Osteocyte (in vitro differentiated cells): ENCODE measurements around the gene SLC9A4. TPM values are rescaled to one million over a fixed set of nuclear protein-coding genes. Genes with fewer than 3 reads are reported as not detected.

ENCODE experiments used
- DNase-seq: peaks from one replicate; pipeline ENCODE4 v3.0.0; 2021; ENCODE audit warnings: mixed read lengths; ENCODE audit not compliant: unreplicated experiment; ENCODE audit errors: extremely low spot score
- H3K27ac Mint-ChIP-seq: one replicate; pipeline ENCODE4 v1.8.0; 2021; ENCODE audit warnings: mild to moderate bottlenecking, mixed read lengths; ENCODE audit not compliant: unreplicated experiment
- H3K27me3 Mint-ChIP-seq: one replicate; pipeline ENCODE4 v1.8.0; 2021; ENCODE audit warnings: mixed read lengths; ENCODE audit not compliant: unreplicated experiment
- H3K36me3 Mint-ChIP-seq: one replicate; pipeline ENCODE4 v1.8.0; 2021; ENCODE audit warnings: mixed read lengths; ENCODE audit not compliant: unreplicated experiment
- H3K4me1 Mint-ChIP-seq: one replicate; pipeline ENCODE4 v1.8.0; 2021; ENCODE audit warnings: mixed read lengths; ENCODE audit not compliant: unreplicated experiment
- H3K4me3 Mint-ChIP-seq: one replicate; pipeline ENCODE4 v1.8.0; 2021; ENCODE audit warnings: mild to moderate bottlenecking, moderate library complexity, mixed read lengths; ENCODE audit not compliant: unreplicated experiment
- H3K9me3 Mint-ChIP-seq: one replicate; pipeline ENCODE4 v1.8.0; 2021; ENCODE audit warnings: mixed read lengths; ENCODE audit not compliant: unreplicated experiment
- total RNA-seq: library from RNA; stranded (reverse); gene quantifications from 2 replicates; pipeline ENCODE4 v1.2.1, GENCODE V29; 2021
- TF ChIP-seq, protein P1 (sequence below): fragments of 200-600 bp; sonication (generic); IDR thresholded peaks from 2 replicates; pipeline ENCODE4 v1.5.0; 2021; ENCODE audit warnings: antibody characterized with exemption, mild to moderate bottlenecking, moderate library complexity

The SLC9A4 gene
- total RNA-seq, 1 donor from 2014 or later, result not detected

DNA sequence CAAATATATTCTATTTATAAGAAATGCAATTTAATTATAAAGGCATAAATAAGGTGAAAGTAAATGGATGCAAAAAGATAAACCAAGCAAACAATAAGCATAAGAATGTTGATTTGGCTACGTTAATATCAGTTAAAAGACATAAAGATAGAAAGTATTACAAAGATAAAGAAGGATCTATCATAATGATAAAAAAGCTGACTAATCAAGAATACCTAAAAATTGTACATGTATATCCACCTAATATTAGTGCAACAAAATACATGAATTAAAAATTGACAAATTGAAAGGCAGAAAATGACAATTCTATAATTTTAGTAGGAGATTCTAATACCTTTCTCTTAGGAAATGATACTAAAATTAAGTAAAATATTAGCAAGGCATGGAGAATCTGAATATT is 21.5 kb downstream of the SLC9A4 start:
- no peaks in the 10 kb centered on the region for H3K36me3 Mint-ChIP-seq
- no peak overlapping the region for H3K4me3 Mint-ChIP-seq
- TF ChIP-seq, protein P1, sequence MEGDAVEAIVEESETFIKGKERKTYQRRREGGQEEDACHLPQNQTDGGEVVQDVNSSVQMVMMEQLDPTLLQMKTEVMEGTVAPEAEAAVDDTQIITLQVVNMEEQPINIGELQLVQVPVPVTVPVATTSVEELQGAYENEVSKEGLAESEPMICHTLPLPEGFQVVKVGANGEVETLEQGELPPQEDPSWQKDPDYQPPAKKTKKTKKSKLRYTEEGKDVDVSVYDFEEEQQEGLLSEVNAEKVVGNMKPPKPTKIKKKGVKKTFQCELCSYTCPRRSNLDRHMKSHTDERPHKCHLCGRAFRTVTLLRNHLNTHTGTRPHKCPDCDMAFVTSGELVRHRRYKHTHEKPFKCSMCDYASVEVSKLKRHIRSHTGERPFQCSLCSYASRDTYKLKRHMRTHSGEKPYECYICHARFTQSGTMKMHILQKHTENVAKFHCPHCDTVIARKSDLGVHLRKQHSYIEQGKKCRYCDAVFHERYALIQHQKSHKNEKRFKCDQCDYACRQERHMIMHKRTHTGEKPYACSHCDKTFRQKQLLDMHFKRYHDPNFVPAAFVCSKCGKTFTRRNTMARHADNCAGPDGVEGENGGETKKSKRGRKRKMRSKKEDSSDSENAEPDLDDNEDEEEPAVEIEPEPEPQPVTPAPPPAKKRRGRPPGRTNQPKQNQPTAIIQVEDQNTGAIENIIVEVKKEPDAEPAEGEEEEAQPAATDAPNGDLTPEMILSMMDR, result no peak
- H3K4me1 Mint-ChIP-seq, result no peaks in the 10 kb centered on the region
- no peak overlapping the region for H3K27ac Mint-ChIP-seq
- no peak for DNase-seq
- H3K27me3 Mint-ChIP-seq, result peaks cover 31% of the 10 kb centered on the region
- peaks cover 21% of the 10 kb centered on the region for H3K9me3 Mint-ChIP-seq

DNA sequence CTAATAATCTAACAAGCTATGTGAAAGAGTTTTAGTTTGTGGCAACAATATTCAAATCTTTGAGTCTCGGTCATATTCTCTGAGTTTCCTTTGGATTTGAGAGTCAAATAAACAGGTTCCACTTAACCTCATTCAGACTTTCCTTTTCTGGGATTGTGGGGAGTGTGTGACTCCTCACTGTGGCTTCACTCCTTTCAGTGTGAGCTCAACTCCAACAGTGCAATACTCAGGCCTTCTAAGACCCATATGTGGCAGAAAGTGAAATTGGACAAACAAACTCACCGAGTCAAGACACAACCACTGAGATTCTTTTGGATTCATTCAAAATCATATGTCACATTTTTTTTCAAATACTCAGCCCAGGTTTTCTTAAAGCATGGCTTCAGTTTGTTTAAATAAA is 25.4 kb downstream of the SLC9A4 start:
- DNase-seq, result no peak
- Mint-ChIP-seq H3K4me3 (no peak overlapping the region), H3K4me1 (no peaks in the 10 kb centered on the region), H3K27me3 (peaks cover 32% of the 10 kb centered on the region), H3K27ac (no peak overlapping the region), H3K36me3 (no peaks in the 10 kb centered on the region), H3K9me3 (peaks cover 15% of the 10 kb centered on the region)
- TF ChIP-seq, protein P1, result no peak

DNA sequence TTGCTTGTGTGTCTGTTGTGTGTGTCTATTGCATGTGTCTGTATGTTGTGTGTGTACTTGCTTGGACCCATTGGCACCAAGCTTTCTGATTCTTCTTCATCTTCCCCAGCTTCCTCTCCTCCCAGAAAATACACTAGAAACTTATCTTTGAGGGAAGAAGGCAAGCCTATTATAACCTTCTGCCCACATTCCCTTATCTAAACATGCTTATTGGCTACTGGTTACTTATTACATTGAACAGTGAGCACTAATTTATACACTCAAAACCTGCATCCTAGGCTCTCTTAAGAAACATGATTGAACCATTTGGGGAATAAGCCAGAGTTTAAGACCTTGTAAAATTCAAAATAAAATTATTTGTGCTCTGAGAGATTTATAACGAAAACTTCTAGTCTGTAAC is 26.5 kb downstream of the SLC9A4 start:
- Mint-ChIP-seq H3K27me3 (peaks cover 38% of the 10 kb centered on the region), H3K27ac (no peak overlapping the region), H3K36me3 (no peaks in the 10 kb centered on the region), H3K4me1 (no peaks in the 10 kb centered on the region), H3K4me3 (no peak overlapping the region), H3K9me3 (peaks cover 12% of the 10 kb centered on the region)
- TF ChIP-seq, protein P1, result no peak
- no peak for DNase-seq

DNA sequence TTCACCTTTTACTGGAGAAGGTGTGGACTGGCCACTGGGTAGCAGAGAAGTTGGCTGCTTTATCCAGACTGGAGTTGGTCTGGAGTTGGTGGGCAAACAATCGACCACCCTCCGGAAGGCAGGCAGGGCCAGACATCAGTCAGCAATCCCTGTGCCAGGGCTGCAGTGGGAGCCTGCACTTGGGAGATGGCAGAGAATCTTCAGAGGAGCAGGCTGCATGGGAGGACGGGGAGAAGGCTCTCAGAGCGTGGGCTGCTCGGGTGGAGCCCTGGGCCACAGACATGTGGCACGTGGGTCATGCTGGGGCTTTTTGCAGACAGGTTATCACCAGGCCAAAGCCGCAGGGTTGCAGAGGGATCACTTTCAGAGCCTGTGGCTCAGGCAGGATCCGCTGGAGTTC is 29.6 kb downstream of the SLC9A4 start:
- H3K4me1 Mint-ChIP-seq, result no peaks in the 10 kb centered on the region
- peak; percentile 80 for DNase-seq
- TF ChIP-seq, protein P1, result no peak
- no peaks in the 10 kb centered on the region for H3K9me3 Mint-ChIP-seq
- H3K36me3 Mint-ChIP-seq, result no peaks in the 10 kb centered on the region
- H3K4me3 Mint-ChIP-seq, result no peak overlapping the region
- H3K27ac Mint-ChIP-seq, result no peak overlapping the region
- peaks cover 21% of the 10 kb centered on the region for H3K27me3 Mint-ChIP-seq

DNA sequence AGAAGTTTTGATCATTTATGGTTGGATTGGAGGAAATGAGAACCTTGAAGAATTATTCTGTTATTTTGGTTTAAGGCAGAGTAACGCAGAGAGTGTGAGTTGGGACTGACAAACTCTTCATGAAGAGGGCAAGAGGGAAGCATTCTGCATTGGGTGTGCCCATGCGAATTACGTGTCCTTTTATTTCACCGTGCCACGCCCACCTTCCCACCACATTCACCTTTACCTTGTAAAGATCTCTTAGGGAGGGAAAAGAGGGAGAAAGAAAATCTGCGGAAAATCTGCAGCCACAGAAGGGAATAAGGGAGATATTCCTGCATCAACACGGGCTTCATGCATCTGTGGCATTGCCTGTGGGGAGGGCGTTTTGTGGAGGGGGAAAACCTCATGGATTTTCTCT is 31.8 kb downstream of the SLC9A4 start:
- no peaks in the 10 kb centered on the region for H3K36me3 Mint-ChIP-seq
- H3K27me3 Mint-ChIP-seq, result peaks cover 12% of the 10 kb centered on the region
- TF ChIP-seq, protein P1, result no peak
- no peak for DNase-seq
- H3K4me3 Mint-ChIP-seq, result no peak overlapping the region
- no peaks in the 10 kb centered on the region for H3K4me1 Mint-ChIP-seq
- no peak overlapping the region for H3K27ac Mint-ChIP-seq
- H3K9me3 Mint-ChIP-seq, result peaks cover 8% of the 10 kb centered on the region
